ENCODE results near the gene MYOD1.

MYOD1 gene

DNA sequence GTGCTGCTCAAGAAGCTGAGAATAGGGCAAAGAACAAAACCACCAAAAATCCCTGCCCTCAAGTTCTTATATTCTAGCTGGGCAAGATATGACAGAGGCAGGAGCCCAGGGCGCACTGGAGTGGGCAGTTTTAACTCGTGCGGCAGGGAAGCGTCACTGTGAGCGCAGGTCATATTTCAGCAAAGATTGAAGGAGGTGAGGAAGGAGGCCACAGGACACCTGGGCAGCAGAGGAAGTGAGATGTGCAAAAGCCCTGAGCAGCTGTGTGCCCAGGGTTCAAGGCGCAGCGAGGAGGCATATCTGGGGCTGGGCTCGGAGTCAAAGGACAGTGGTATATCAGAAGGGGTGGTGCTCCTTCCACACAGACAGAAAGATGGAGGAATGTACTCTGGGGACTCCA lies 28.7 kb downstream of the MYOD1 start:
- no peaks in the 10 kb centered on the region for H3K27me3 ChIP-seq
- no peaks in the 10 kb centered on the region for H3K36me3 ChIP-seq
- H3K4me1 ChIP-seq: peaks cover 37% of the 10 kb centered on the region
- H3K4me3 ChIP-seq: no peak overlapping the region
- H3K9ac ChIP-seq: no peak overlapping the region
- no peak overlapping the region for H3K4me2 ChIP-seq
- no peak for TF ChIP-seq Cebpa-rat (IDR thresholded peaks at IDR 0.05)
- no peak overlapping the region for H3K27ac ChIP-seq
- H4K20me1 ChIP-seq: no peaks in the 10 kb centered on the region
- no peaks in the 10 kb centered on the region for H3K9me3 ChIP-seq

DNA sequence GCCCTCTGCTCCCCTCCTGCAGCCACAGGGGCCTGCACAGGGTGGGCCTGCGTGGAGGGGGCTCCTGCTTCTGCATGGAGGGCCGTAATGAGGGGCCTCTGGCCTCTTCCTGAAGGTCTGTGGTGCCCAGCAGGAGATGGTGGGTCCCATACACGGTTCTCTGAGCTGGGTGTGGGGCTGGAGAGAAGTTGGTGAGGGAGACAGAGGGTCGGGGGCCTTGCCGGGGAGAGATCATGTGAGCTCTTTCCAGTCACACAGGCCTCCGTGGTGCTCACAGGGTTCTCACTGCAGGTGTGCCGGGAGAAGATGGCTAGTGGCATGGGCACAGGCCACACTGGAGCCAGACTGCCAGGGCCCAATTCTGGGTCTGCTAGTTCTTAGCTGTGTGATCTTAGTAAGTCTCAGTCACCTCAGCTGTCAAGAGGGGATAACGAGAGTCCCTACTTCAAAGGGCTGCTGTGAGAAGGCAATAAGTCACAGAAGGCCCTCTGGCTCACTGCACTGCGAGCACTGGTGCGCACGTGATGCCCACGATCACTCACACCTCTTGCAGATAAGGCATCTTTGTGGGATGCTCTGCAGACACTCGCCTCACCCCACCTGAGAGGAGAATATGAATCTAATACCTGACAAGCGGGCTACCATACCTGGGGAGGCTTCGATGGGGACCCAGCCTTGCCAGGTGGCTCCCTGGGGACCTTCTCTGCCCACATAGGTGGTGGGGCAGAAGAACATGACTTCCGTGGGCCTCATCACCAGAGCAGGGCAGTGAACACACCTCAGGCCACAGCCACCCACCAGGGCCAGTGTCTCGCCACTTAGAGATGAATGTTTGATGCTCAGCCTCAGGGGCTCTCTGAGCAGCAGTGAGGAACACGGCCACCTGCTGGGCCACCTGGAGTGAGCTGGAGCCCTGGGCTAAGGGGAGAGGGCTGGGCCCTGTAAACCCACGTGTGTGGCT lies 29.7 kb downstream of the MYOD1 start:
- no peak for TF ChIP-seq Cebpa-rat (IDR thresholded peaks at IDR 0.05)
- Histone ChIP-seq H3K27me3 (no peaks in the 10 kb centered on the region), H3K36me3 (no peaks in the 10 kb centered on the region), H3K4me3 (no peak overlapping the region), H3K9ac (no peak overlapping the region), H3K27ac (no peak overlapping the region), H4K20me1 (no peaks in the 10 kb centered on the region), H3K4me2 (no peak overlapping the region), H3K9me3 (no peaks in the 10 kb centered on the region), H3K4me1 (peaks cover 47% of the 10 kb centered on the region)

DNA sequence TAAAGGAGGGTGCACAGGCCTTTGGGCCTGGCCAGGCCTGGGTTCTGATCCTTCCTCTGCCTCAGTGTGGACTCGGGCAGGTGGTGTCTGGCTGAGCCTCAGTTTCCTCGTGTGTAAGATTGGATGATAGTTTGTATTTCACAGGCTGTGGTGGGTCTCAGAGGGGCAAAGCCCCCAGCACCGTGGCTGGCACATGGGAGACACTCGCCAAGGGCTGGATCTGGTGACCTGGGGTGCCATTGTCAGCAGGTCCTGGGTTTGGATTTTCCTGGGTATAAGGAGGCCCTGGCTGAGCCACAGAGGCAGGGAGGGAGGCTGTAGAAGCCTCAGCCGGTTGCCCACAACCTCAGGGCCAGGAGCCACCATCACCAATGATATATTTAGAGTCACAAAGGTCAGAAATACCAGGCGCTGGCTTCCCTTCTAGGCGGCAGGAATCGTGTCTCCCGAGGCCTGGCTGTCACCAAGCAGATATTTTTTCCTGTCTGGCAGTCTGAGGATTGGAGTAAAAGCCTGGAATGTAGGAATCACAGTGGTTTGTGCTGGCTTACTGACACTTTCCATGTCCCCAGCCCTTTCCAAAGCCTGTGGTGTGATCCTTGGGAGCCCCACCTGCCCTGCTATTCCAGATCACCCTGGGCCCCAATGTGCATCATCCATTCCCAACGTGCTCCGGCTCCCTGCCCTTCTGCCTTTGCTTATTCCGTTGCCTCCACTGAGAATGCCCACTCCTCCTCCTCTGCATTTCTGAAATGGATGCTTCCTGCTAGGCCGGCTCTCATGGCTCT lies 30.8 kb downstream of the MYOD1 start:
- no peak overlapping the region for H3K27ac ChIP-seq
- H3K9me3 ChIP-seq: peaks cover 4% of the 10 kb centered on the region; the same call in 1 of the 2 replicates
- H3K4me2 ChIP-seq: peak overlapping the region; percentile 12; the same call in 1 of the 2 replicates
- peaks cover 52% of the 10 kb centered on the region for H3K4me1 ChIP-seq
- TF ChIP-seq Cebpa-rat (IDR thresholded peaks at IDR 0.05): no peak
- H3K9ac ChIP-seq: no peak overlapping the region
- H3K4me3 ChIP-seq: no peak overlapping the region
- H4K20me1 ChIP-seq: no peaks in the 10 kb centered on the region
- H3K27me3 ChIP-seq: no peaks in the 10 kb centered on the region
- H3K36me3 ChIP-seq: no peaks in the 10 kb centered on the region

GRCh38 chr11:17750801-17751165 lies 31.4 kb downstream of the MYOD1 start:
- no peak for TF ChIP-seq Cebpa-rat (IDR thresholded peaks at IDR 0.05)

DNA sequence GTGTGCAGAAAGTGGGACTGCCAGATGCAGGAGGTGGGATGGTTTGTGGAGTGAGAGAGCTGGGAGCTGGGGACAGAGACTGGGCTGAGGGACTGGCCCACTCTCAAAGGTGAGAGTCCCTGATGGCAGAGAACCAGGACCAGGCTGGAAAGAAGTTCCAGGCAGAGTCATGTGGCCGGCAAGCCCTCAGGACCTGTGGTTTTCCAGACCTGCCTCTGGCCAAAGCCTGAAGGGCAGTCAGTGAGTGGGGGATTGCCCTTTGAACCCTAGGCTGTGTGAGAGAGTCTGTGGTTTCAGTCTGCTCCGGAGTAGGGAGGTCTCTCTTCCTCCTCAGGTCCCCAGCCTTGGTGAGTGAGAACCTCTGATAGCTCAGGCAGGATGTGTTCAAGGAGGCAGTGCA lies 32.2 kb downstream of the MYOD1 start:
- Histone ChIP-seq H3K9me3 (peaks cover 7% of the 10 kb centered on the region; the same call in 1 of the 2 replicates), H3K27me3 (no peaks in the 10 kb centered on the region)
- no peak for TF ChIP-seq Cebpa-rat (IDR thresholded peaks at IDR 0.05)

More at GRCh38 chr11:17750801-17751165, 31.4 kb downstream of the MYOD1 start:
- peaks cover 52% of the 10 kb centered on the region for H3K4me1 ChIP-seq
- H3K4me2 ChIP-seq: no peak overlapping the region
- H3K9me3 ChIP-seq: peaks cover 7% of the 10 kb centered on the region; the same call in 1 of the 2 replicates
- H3K27me3 ChIP-seq: no peaks in the 10 kb centered on the region
- no peaks in the 10 kb centered on the region for H3K36me3 ChIP-seq
- no peak overlapping the region for H3K9ac ChIP-seq
- H3K4me3 ChIP-seq: no peak overlapping the region
- no peaks in the 10 kb centered on the region for H4K20me1 ChIP-seq
- no peak overlapping the region for H3K27ac ChIP-seq

DNA sequence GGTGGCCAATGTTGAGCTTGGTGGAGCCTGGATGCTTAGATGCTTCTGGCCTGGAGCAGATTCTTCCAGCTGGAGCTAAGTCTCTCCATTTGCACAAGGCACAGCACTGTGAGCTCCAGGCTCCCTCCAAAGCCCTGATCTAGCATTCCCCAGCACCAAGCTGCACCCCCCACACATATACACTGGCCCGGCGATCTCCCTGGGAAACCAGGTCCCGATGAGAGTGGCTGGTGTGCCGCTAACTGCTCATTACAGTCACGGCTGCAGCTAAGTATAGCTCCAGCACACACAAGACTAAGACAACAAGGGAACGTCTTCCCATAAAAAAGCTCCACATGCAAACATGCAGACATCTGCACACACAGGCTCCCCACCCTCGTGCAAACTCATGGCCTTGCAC lies 32.8 kb downstream of the MYOD1 start:
- Histone ChIP-seq H3K27me3 (no peaks in the 10 kb centered on the region), H3K4me3 (no peak overlapping the region), H3K27ac (peak overlapping the region; percentile 25; the same call in 1 of the 2 replicates), H4K20me1 (no peaks in the 10 kb centered on the region), H3K4me2 (peak overlapping the region; percentile 90), H3K36me3 (no peaks in the 10 kb centered on the region), H3K9me3 (peaks cover 7% of the 10 kb centered on the region; the same call in 1 of the 2 replicates), H3K4me1 (peaks cover 52% of the 10 kb centered on the region), H3K9ac (no peak overlapping the region)
- no peak for TF ChIP-seq Cebpa-rat (IDR thresholded peaks at IDR 0.05)

More for the DNA sequence above, 32.2 kb downstream of the MYOD1 start:
- Histone ChIP-seq H3K4me3 (no peak overlapping the region), H3K4me1 (peaks cover 52% of the 10 kb centered on the region), H4K20me1 (no peaks in the 10 kb centered on the region), H3K36me3 (no peaks in the 10 kb centered on the region), H3K4me2 (peak overlapping the region; percentile 90), H3K9ac (no peak overlapping the region), H3K27ac (peak overlapping the region; percentile 25; the same call in 1 of the 2 replicates)

GRCh38 chr11:17753153-17753552 lies 33.8 kb downstream of the MYOD1 start:
- peak overlapping the region; percentile 67 for H3K27ac ChIP-seq
- H4K20me1 ChIP-seq: no peaks in the 10 kb centered on the region
- peaks cover 12% of the 10 kb centered on the region for H3K9me3 ChIP-seq
- TF ChIP-seq Cebpa-rat (IDR thresholded peaks at IDR 0.05): no peak
- H3K27me3 ChIP-seq: no peaks in the 10 kb centered on the region
- peaks cover 52% of the 10 kb centered on the region for H3K4me1 ChIP-seq
- H3K9ac ChIP-seq: peak overlapping the region; percentile 54
- H3K4me3 ChIP-seq: peak overlapping the region; percentile 48; the same call in 1 of the 2 replicates
- H3K4me2 ChIP-seq: peak overlapping the region; percentile 90
- H3K36me3 ChIP-seq: no peaks in the 10 kb centered on the region

DNA sequence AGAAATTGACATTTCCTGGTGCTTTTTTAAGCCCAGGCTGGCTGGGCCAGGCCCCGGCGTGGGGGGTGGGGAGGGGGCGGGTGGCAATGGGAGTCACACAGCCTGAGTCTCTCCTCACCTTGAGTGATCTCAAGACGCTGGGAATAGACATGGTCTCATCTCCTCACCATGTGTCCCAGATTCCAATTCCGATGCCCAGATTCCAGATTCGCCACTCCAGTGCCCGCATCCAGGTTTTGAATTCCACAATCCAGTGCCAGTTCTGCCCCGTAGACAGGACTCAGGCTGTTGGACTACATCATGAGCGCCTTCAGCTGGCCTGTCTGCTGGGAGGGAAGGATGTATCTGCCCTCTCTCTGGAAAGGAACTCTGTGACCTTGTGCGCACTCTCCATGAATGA lies 34.3 kb downstream of the MYOD1 start:
- Histone ChIP-seq H3K36me3 (no peaks in the 10 kb centered on the region), H3K4me2 (peak overlapping the region; percentile 90), H4K20me1 (no peaks in the 10 kb centered on the region), H3K9me3 (peaks cover 17% of the 10 kb centered on the region), H3K9ac (peak overlapping the region; percentile 54; the same call in 1 of the 2 replicates), H3K4me1 (peaks cover 52% of the 10 kb centered on the region), H3K4me3 (0 out of 2 replicates have a peak overlapping the region, but pooled peaks have one; percentile 48), H3K27ac (no peak overlapping the region; the same call in 1 of the 2 replicates), H3K27me3 (no peaks in the 10 kb centered on the region)
- no peak for TF ChIP-seq Cebpa-rat (IDR thresholded peaks at IDR 0.05)

- Histone ChIP-seq H3K4me1 (peaks cover 36% of the 10 kb centered on the region), H3K4me3 (no peak overlapping the region), H3K27ac (no peak overlapping the region), H3K9ac (no peak overlapping the region), H4K20me1 (no peaks in the 10 kb centered on the region), H3K36me3 (no peaks in the 10 kb centered on the region), H3K27me3 (no peaks in the 10 kb centered on the region), H3K4me2 (no peak overlapping the region), H3K9me3 (peaks cover 26% of the 10 kb centered on the region)
- no peak for TF ChIP-seq Cebpa-rat (IDR thresholded peaks at IDR 0.05)
Observed at GRCh38 chr11:17755891-17756290, 36.5 kb downstream of the MYOD1 start.
